Loucy (cell line): ENCODE data around the gene NUAK2.

Source experiments
- H2AFZ ChIP-seq: fragments of 200-600 bp; sonication (generic); 2 replicates; pipeline ENCODE4 v1.6.0; 2016; ENCODE audit warnings: antibody characterized with exemption, mild to moderate bottlenecking, low read length, moderate library complexity
- H3F3A ChIP-seq: fragments of 200-600 bp; 2 replicates; pipeline ENCODE4 v1.6.0; 2016; ENCODE audit warnings: antibody characterized with exemption, low read depth, mild to moderate bottlenecking
- H3K27me3 ChIP-seq: fragments of 200-600 bp; sonication (generic); 2 replicates; pipeline ENCODE4 v1.6.1; 2014; ENCODE audit warnings: low read length, mild to moderate bottlenecking; ENCODE audit not compliant: insufficient read depth, poor library complexity, severe bottlenecking
- H3K36me3 ChIP-seq: fragments of 200-600 bp; sonication (generic); 2 replicates; pipeline ENCODE4 v1.6.1; 2016; ENCODE audit warnings: low read length; ENCODE audit not compliant: insufficient read depth
- H3K4me1 ChIP-seq: fragments of 200-600 bp; sonication (generic); 2 replicates; pipeline ENCODE4 v1.5.1; 2014; ENCODE audit warnings: low read length, mild to moderate bottlenecking; ENCODE audit not compliant: insufficient read depth, poor library complexity, severe bottlenecking
- H3K4me2 ChIP-seq: fragments of 200-600 bp; sonication (generic); 2 replicates; pipeline ENCODE4 v1.6.0; 2014; ENCODE audit warnings: antibody characterized with exemption, low read length, low read depth, mild to moderate bottlenecking; ENCODE audit not compliant: poor library complexity, severe bottlenecking
- H3K4me3 ChIP-seq: fragments of 200-600 bp; sonication (generic); 2 replicates; pipeline ENCODE4 v1.5.1; 2014; ENCODE audit warnings: low read length, mild to moderate bottlenecking, mixed read lengths; ENCODE audit not compliant: poor library complexity, severe bottlenecking
- H3K79me2 ChIP-seq: fragments of 200-600 bp; sonication (generic); 2 replicates; pipeline ENCODE4 v1.6.1; 2014; ENCODE audit warnings: low read length; ENCODE audit not compliant: insufficient read depth
- H3K9ac ChIP-seq: fragments of 200-600 bp; sonication (generic); 2 replicates; pipeline ENCODE4 v1.6.0; 2014; ENCODE audit warnings: mild to moderate bottlenecking, low read depth, low read length, moderate library complexity; ENCODE audit not compliant: poor library complexity, severe bottlenecking
- H3K9me2 ChIP-seq: fragments of 200-600 bp; sonication (generic); replicated peaks from 2 replicates; pipeline ENCODE4 v1.6.1; 2016; ENCODE audit warnings: low read depth, low read length, mixed read lengths
- H3K9me3 ChIP-seq: fragments of 200-600 bp; sonication (generic); 2 replicates; pipeline ENCODE4 v1.6.1; 2014; ENCODE audit warnings: mild to moderate bottlenecking, antibody characterized with exemption, low read length, low read depth; ENCODE audit not compliant: insufficient read depth
- H4K20me1 ChIP-seq: fragments of 200-600 bp; sonication (generic); 2 replicates; pipeline ENCODE4 v1.6.0; 2014; ENCODE audit warnings: antibody characterized with exemption, low read length, mild to moderate bottlenecking; ENCODE audit not compliant: insufficient read depth, poor library complexity, severe bottlenecking
- CTCF ChIP-seq: fragments of 200-600 bp; sonication (generic); conservative IDR thresholded peaks from 2 replicates; pipeline ENCODE4 v1.5.1; 2014; ENCODE audit warnings: mild to moderate bottlenecking, antibody characterized with exemption, low read length
- EZH2phosphoT487 ChIP-seq: fragments of 200-600 bp; IDR thresholded peaks from 2 replicates; pipeline ENCODE4 v1.6.1; 2018; ENCODE audit warnings: antibody characterized with exemption, mild to moderate bottlenecking, moderate library complexity, borderline replicate concordance

NUAK2 gene

DNA sequence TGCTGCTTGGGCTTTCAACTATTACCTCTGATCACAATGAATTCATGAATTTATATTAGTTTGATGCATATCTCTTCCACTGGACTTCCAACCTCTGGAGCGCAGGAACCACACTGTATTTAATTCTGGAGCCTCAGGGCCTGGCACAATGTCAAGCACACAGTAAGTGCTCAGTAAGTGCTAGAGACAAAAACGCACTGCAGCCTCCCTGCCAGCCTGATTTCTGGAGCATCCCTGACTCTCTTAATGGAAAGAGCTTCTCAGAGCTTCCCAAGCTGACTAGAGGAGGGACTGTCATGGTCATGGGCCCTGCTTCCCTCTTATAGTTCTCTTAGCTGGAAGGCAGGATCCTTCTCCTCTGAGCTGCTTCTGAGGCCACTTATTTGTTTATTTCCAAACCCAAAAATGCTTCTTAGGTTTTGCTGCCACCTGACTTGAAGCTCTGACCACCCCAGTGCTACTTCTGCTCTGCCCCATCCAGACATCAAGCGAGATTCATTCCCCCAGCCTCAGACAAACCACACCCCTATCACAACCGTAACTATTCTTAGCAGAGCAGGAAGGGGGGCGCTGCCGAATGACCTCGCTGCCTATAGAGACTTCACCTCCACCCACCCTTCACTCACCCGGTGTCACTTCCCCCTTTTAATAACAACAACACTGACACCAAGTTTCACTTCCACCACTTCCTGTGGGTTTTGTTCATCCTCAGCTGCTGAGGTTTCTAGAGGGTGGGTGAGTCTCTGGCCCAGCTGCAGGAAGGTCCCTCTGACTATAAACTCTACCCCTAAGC, 33.6 kb downstream of the NUAK2 start:
- Histone ChIP-seq H4K20me1 (no peaks in the 10 kb centered on the region), H3K36me3 (no peaks in the 10 kb centered on the region), H3K9ac (peak overlapping the region; percentile 15), H3K9me2 (no peaks in the 10 kb centered on the region), H3K4me2 (peak overlapping the region; percentile 87), H2AFZ (no peak overlapping the region), H3K4me3 (peak overlapping the region; percentile 55), H3K27me3 (no peaks in the 10 kb centered on the region), H3K79me2 (no peaks in the 10 kb centered on the region), H3F3A (peaks cover 2% of the 10 kb centered on the region; the same call in 1 of the 2 replicates), H3K4me1 (peaks cover 43% of the 10 kb centered on the region), H3K9me3 (no peaks in the 10 kb centered on the region)
- TF ChIP-seq CTCF, result 0 out of 2 replicates have a peak, but pooled peaks have one; percentile 10
- peak; percentile 74; the same call in 1 of the 2 replicates for TF ChIP-seq EZH2phosphoT487

DNA sequence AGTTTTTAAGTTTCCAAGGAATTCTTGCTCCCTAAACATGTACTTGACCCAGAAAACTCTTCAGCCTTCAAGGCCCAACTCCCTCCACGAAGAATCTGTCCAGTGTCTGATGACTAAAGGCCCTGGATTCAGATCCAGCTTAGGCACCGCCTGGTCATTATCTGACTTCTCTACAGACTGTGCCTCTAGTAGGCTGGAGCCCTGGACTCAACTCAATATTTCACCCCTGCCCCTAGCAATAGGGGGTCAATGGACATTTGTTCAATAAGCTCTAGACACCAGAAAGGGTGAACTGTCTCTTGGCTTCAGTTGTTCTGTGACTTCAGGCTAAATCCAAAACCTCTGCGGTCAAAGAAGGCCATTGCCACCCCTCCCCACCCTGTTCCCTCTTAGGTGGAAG, 34.5 kb downstream of the NUAK2 start:
- TF ChIP-seq CTCF, result no peak
- no peak for TF ChIP-seq EZH2phosphoT487
- H3K36me3 ChIP-seq, result no peaks in the 10 kb centered on the region
- peak overlapping the region; percentile 87 for H3K4me2 ChIP-seq
- no peaks in the 10 kb centered on the region for H3K27me3 ChIP-seq
- H3K79me2 ChIP-seq, result no peaks in the 10 kb centered on the region
- H3K9me3 ChIP-seq, result no peaks in the 10 kb centered on the region
- H3K9me2 ChIP-seq, result no peaks in the 10 kb centered on the region
- H3K9ac ChIP-seq, result peak overlapping the region; percentile 15
- no peaks in the 10 kb centered on the region for H4K20me1 ChIP-seq
- H3K4me3 ChIP-seq, result peak overlapping the region; percentile 69
- H3K4me1 ChIP-seq, result peaks cover 43% of the 10 kb centered on the region
- no peak overlapping the region for H2AFZ ChIP-seq
- peaks cover 2% of the 10 kb centered on the region; the same call in 1 of the 2 replicates for H3F3A ChIP-seq

GRCh38 chr1:205286335-205286950, 35.1 kb downstream of the NUAK2 start:
- Histone ChIP-seq H3K9ac (peak overlapping the region; percentile 69), H3K4me1 (peaks cover 43% of the 10 kb centered on the region), H3F3A (peaks cover 2% of the 10 kb centered on the region; the same call in 1 of the 2 replicates), H3K9me2 (no peaks in the 10 kb centered on the region), H3K9me3 (no peaks in the 10 kb centered on the region), H3K36me3 (no peaks in the 10 kb centered on the region), H3K4me3 (peak overlapping the region; percentile 69), H3K79me2 (no peaks in the 10 kb centered on the region), H3K27me3 (no peaks in the 10 kb centered on the region), H2AFZ (no peak overlapping the region), H4K20me1 (no peaks in the 10 kb centered on the region), H3K4me2 (peak overlapping the region; percentile 87)
- TF ChIP-seq CTCF (no peak), EZH2phosphoT487 (no peak)
